OCI-LY3 (cell line): ENCODE data around the gene EGFLAM.

Experiments
- CTCF ChIP-seq: fragments of 200-600, 300-600 bp; sonication (generic); IDR thresholded peaks from 2 replicates; pipeline ENCODE4 v1.5.1; 2014; ENCODE audit warnings: antibody characterized with exemption, low read length, low read depth
- EZH2phosphoT487 ChIP-seq: fragments of 200-600 bp; shearing (Covaris generic); IDR thresholded peaks from 2 replicates; pipeline ENCODE4 v1.6.1; 2018; ENCODE audit warnings: antibody characterized with exemption, mixed run types, low read depth

- TF ChIP-seq CTCF (no peak), EZH2phosphoT487 (no peak)
Observed at GRCh38 chr5:38297830-38298608, 39.7 kb downstream of the EGFLAM start.
